Thyroid gland (tissue), 4 donors: ENCODE measurements around the gene ADCY3.

Source experiments
- CTCF ChIP-seq, 6 experiments: fragments of 200-600 bp in 3 of 6; fragments of 450-650 bp in 3 of 6; sonication (generic) in 3 of 6; IDR thresholded peaks; one replicate each; pipeline ENCODE4 v1.5.1; 2016 to 2019; ENCODE audit warnings: antibody characterized with exemption in 6 of 6, mild to moderate bottlenecking in 2 of 6, inconsistent platforms in 1 of 6, moderate library complexity in 1 of 6
- POLR2A ChIP-seq, 2 donors: fragments of 450-650 bp; IDR thresholded peaks; one replicate each; pipeline ENCODE4 v1.6.1; 2017; ENCODE audit warnings: antibody characterized with exemption in 2 of 2, mild to moderate bottlenecking in 2 of 2, moderate library complexity in 1 of 2

- TF ChIP-seq CTCF (IDR thresholded peaks at IDR 0.05): no peak
- no peak for TF ChIP-seq POLR2A (IDR thresholded peaks at IDR 0.05)
These were observed 74.3 kb downstream of the ADCY3 start for GRCh38 chr2:24845691-24846090.
